Hematopoietic multipotent progenitor cell treated with erythropoietin and hydrocortisone succinate and interleukin-3 and kit ligand, for 8 days (in vitro differentiated cells): ENCODE results near the gene RPL7A.

Source experiments
- DNase-seq: peaks from one replicate; pipeline ENCODE4 v3.0.0-alpha.2; 2015

The RPL7A gene

DNA sequence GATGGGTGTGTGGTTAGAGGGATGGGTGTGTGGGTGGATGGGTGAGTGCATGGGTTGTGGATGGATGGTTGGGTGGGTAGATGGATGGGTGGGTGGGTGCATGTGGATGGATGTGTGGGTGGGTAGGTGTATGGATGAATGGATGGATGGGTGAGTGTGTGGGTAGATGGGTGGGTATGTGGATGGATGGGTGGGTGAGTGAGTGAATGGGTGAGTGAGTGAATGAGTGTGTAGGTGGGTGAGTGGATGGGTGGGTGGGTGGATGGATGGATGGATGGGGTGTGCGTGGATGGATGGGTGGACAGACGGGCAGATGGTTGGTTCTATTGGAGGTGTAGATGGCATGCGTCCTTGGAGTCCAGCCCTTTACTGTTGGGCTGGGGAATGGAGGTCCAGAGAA lies 45.4 kb downstream of the RPL7A start:
- DNase-seq = no peak

DNA sequence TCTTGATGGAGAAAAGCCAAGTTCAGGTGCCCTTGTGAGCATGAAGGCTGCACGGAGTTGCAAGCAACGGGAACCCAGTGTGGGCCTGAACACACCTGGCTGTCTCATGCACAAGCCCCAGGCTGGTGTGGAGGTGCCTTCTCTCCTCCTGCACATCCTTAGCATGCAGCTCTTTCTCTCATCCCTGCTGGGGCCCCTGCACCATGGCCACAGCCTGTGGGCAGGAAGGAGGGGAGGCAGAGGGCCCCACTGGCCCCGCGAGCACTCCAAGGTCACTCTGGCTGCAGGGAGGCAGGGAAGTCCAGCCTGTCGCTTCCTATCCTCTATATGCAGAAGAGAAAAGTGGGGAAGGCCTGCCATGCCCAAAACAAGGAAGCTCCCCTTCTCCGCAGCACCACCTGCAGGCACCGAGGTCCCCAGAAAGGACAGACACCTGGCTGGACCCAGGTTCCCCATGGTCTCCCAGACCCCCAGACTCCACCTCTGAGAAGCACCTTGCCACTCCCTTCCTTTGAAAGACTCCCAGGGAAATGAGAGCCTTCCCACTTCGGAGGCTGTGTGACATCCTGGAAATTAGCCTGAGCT lies 46.8 kb downstream of the RPL7A start:
- DNase-seq = no peak

GRCh38 chr9:133396952-133397351 lies 48.9 kb downstream of the RPL7A start:
- no peak for DNase-seq

DNA sequence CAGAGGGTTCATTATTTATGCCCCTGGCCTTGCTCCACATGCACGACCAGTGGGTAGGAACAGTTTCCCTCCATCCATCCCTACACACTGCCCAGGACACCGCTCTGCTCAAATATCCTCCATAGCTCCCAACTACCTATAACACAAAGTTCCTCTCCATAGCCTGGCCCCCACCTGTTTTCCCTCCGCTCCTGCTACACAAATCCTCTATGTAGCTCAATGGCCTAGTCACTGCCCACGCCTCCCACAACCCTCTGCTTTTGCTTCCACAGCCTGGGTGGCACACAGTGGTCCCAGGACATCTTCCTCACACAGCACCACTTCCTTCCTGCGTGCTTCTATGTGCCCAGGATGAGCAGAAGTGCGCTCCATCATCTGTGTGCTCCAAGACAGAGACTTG lies 49.4 kb downstream of the RPL7A start:
- no peak for DNase-seq

GRCh38 chr9:133397895-133398294 lies 49.9 kb downstream of the RPL7A start:
- no peak for DNase-seq

DNA sequence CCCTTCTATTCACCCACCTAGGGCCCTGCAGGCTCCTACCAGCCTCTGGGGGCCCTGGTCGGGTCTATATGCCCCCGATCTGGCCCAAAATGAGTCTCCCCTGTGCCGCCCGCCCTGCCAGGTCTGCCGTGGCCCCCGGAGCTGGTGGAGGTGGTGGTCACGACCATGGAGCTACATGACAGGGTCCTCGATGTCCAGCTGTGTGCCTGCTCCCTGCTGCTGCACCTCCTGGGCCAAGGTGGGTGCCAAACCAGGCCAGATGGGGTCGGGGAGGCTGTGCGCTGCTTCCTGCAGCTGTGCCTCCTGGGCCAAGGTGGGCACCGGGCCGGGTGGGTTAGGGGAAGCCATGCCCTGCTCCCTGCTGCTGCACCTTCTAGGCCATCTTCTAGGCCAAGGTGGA lies 52.3 kb downstream of the RPL7A start:
- DNase-seq = no peak
